WERI-Rb-1 (cell line): Measurements from ENCODE around the gene REXO1.
A peak's percentile ranks its signal among the peaks of the same experiment; 100 is the strongest.

ENCODE experiments used
- DNase-seq: peaks from one replicate; pipeline ENCODE4 v3.0.0-alpha.2; 2020
- H3K27ac ChIP-seq: fragments of 250-450 bp; sonication (Bioruptor Pico); 2 replicates; pipeline ENCODE4 v1.5.1; 2020; ENCODE audit warnings: mild to moderate bottlenecking, moderate library complexity
- H3K27me3 ChIP-seq: fragments of 250-450 bp; sonication (Bioruptor Pico); 2 replicates; pipeline ENCODE4 v1.5.1; 2021; ENCODE audit warnings: mild to moderate bottlenecking, low read depth, moderate library complexity; ENCODE audit not compliant: insufficient read depth, severe bottlenecking
- H3K36me3 ChIP-seq: fragments of 250-450 bp; sonication (Bioruptor Pico); 2 replicates; pipeline ENCODE4 v1.5.1; 2020; ENCODE audit warnings: mild to moderate bottlenecking, moderate library complexity
- H3K4me3 ChIP-seq: 2 replicates; pipeline ENCODE4 v1.5.1; 2011; ENCODE audit warnings: low read depth, mild to moderate bottlenecking, control low read depth, low read length
- H3K9me3 ChIP-seq: fragments of 250-450 bp; sonication (Bioruptor Pico); 2 replicates; pipeline ENCODE4 v1.5.1; 2021; ENCODE audit warnings: mild to moderate bottlenecking, moderate library complexity; ENCODE audit not compliant: severe bottlenecking
- TF ChIP-seq, protein P1 (sequence below): IDR thresholded peaks from 2 replicates; pipeline ENCODE4 v1.5.1; 2011; ENCODE audit warnings: low read depth, mild to moderate bottlenecking, control low read depth, inconsistent platforms, low read length

Gene REXO1

DNA sequence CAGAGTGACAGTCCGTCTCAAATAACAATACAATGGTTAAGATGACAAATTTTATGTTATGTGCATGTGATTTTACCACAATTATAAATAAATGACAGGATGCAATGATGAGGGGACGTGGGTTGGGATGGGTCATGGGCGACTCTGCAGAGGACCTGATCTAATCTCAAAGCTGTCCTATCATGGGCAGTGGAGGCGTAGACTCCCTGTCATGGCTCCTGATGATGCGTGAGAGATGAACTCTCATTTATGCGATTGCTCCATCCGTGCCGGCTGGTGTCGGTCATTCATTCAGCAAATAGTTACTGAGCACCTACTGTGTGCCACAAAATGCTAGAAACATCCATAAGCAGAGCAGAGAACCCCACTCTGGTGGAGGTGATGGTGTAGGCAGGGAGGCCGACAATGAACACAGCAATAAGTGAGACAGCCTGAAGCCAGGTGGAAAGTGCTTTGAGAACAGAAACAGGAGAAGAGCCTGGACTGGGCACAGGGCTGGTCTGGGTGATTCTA is 1.7 kb upstream of the REXO1 start:
- H3K36me3 ChIP-seq: peaks cover 29% of the 10 kb centered on the region
- TF ChIP-seq, protein P1, sequence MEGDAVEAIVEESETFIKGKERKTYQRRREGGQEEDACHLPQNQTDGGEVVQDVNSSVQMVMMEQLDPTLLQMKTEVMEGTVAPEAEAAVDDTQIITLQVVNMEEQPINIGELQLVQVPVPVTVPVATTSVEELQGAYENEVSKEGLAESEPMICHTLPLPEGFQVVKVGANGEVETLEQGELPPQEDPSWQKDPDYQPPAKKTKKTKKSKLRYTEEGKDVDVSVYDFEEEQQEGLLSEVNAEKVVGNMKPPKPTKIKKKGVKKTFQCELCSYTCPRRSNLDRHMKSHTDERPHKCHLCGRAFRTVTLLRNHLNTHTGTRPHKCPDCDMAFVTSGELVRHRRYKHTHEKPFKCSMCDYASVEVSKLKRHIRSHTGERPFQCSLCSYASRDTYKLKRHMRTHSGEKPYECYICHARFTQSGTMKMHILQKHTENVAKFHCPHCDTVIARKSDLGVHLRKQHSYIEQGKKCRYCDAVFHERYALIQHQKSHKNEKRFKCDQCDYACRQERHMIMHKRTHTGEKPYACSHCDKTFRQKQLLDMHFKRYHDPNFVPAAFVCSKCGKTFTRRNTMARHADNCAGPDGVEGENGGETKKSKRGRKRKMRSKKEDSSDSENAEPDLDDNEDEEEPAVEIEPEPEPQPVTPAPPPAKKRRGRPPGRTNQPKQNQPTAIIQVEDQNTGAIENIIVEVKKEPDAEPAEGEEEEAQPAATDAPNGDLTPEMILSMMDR: no peak
- DNase-seq: no peak
- no peak overlapping the region for H3K27ac ChIP-seq
- no peak overlapping the region for H3K4me3 ChIP-seq
- no peaks in the 10 kb centered on the region for H3K27me3 ChIP-seq
- no peaks in the 10 kb centered on the region for H3K9me3 ChIP-seq

DNA sequence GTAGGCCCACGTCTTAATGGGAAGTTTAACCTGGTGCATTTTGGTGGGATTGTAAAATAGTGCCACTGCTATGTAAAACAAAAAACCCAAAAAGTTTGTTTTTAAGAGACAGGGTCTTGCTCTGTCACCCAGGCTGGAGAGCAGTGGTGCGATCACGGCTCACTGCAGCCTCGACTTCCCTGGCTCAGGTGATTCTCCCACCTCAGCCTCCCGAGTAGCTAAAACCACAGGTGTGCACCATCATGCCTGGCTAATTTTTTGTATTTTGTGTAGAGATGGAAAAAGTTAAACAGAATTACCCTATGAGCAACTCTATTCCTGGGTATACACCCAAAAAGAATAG is 820 bp upstream of the REXO1 start:
- TF ChIP-seq, protein P1: no peak
- H3K9me3 ChIP-seq: no peaks in the 10 kb centered on the region
- no peak overlapping the region for H3K4me3 ChIP-seq
- no peak overlapping the region for H3K27ac ChIP-seq
- no peak for DNase-seq
- no peaks in the 10 kb centered on the region for H3K27me3 ChIP-seq
- H3K36me3 ChIP-seq: peaks cover 28% of the 10 kb centered on the region

DNA sequence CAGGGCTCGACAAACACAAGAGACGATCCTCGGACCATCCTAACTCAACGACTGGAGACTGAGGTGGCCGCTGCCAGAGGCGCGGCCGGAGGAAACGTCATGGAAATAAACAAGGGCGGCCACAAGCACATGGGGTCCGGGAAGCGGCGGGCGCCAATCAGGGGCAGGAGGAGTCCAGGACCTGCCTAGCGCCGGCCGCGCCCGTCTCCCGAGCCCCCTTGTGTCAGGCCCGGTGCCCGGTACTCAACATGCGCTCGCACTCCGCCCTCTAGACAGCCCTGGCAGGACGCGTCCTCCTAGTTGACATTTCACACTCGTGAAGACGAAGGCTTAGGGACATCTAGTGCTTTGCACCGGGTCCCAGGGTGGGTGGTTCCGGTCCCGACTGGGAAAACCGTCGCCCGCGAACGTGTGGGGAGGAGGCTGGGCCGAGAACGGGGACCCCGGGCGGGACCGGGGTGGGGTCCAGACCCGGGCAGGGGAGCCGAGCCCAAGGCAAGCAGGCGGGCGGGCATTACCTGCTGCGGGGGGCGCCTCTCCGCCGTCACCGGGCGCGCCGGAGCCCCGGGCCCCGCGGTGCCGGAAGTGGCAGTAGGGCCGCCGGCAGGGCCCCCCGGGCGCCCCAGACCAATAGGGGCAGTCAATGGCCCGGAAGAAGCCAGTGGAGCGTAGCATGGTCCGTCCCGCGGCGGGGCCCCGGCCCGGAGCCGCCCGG is 442 bp downstream of the REXO1 start:
- Histone ChIP-seq H3K27ac (peak overlapping the region; percentile 100), H3K4me3 (peak overlapping the region; percentile 81), H3K9me3 (no peaks in the 10 kb centered on the region), H3K27me3 (no peaks in the 10 kb centered on the region), H3K36me3 (peaks cover 26% of the 10 kb centered on the region)
- no peak for DNase-seq
- TF ChIP-seq, protein P1: no peak

DNA sequence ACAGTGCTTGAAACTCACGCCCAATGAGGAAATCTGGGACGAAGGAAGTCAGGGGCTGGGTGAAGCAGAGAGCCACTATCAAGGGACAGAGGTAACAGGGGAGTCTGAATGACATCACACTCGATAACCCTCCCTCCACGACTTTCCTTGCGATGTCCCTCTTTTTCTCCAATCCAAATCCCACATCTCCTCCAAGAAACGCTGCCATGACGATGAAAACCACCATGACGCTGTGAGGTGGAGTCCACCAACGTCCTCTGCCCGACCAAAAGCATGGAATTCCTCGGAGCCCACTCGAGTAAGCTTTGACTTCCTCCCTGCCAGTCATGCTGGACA is 967 bp downstream of the REXO1 start:
- Histone ChIP-seq H3K27ac (peak overlapping the region; percentile 100), H3K27me3 (no peaks in the 10 kb centered on the region), H3K36me3 (peaks cover 26% of the 10 kb centered on the region), H3K4me3 (peak overlapping the region; percentile 81), H3K9me3 (no peaks in the 10 kb centered on the region)
- TF ChIP-seq, protein P1: no peak
- no peak for DNase-seq

DNA sequence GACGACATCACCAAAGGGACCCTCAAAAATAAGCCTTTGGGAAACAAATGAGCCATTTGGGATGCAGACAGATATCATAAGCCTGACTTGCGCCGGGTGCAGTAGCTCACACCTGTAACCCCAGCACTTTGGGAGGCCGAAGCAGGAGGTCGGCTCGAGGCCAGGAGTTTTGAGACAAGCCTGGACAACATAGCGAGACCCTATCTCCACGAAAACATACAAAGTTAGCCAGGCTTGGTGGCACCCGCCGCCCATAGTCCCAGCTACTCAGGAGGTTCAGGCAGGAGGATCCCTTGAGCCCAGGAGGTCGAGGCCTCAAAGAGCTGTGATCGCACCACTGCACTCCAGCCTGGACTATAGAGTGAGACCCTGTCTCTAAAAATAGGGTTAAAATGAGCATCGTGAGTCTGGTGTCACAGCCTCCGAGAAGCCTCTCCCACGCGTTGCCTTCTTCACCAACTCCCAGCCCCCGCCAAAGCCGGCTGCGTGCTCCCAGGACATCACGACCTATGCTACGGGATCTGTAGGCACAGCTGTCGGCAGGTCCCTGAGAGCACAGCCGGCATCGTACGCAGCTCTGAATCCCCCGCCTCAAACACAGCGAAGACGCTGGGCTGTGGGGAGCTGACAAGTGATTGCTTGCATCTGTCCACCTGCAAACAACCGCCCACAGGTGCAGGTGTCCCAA is 1.6 kb downstream of the REXO1 start:
- peaks cover 26% of the 10 kb centered on the region for H3K36me3 ChIP-seq
- no peak overlapping the region for H3K27ac ChIP-seq
- no peaks in the 10 kb centered on the region for H3K9me3 ChIP-seq
- no peak overlapping the region for H3K4me3 ChIP-seq
- DNase-seq: no peak
- H3K27me3 ChIP-seq: no peaks in the 10 kb centered on the region
- TF ChIP-seq, protein P1: no peak
